HG02943 (cell line): ENCODE data around the gene KRTAP9-1.
"Not testable (repeated sequence)": the region's sequence is repeated elsewhere in the genome, so short reads cannot be mapped to it uniquely, and the experiment has no call there.

Experiments
- ATAC-seq: cut with Tn5 transposase; IDR thresholded peaks from one replicate; pipeline ENCODE4 v1.9.1; 2021; ENCODE audit warnings: mild to moderate bottlenecking, low read depth, moderate library complexity; ENCODE audit not compliant: unreplicated experiment

The KRTAP9-1 gene

GRCh38 chr17:41178843-41179616 lies 10.7 kb upstream of the KRTAP9-1 start:
- no peak for ATAC-seq

GRCh38 chr17:41184480-41184961 lies 5.2 kb upstream of the KRTAP9-1 start, which contains the start of gene KRTAP4-1:
KRTAP4-1 (minus strand) TSS chr17:41184911; CDS start chr17:41184854, 57 bp downstream.
- no peak for ATAC-seq

DNA sequence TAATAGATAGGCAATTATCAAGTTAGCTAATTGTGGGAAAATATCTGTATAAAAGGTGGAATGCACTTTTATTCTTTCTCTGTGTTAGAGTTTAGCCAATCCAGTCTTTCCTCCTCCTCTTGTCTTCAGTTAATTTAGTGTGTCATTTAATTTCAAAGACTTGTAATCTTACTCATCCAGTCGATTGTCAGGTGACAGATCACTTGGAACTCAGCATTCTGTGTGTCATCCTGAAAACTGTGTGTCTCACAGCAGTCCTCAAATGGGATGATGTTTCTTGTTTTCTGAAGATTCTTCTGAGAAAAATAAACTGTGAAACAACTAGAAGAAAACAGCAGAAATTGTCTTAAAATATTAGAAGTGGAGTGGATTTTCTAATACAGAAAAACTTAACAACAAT lies 4.7 kb upstream of the KRTAP9-1 start:
- ATAC-seq: no peak

GRCh38 chr17:41186872-41187271 lies 2.8 kb upstream of the KRTAP9-1 start:
- no peak for ATAC-seq

GRCh38 chr17:41190328-41190727 lies 641 bp downstream of the KRTAP9-1 start:
- no peak for ATAC-seq

DNA sequence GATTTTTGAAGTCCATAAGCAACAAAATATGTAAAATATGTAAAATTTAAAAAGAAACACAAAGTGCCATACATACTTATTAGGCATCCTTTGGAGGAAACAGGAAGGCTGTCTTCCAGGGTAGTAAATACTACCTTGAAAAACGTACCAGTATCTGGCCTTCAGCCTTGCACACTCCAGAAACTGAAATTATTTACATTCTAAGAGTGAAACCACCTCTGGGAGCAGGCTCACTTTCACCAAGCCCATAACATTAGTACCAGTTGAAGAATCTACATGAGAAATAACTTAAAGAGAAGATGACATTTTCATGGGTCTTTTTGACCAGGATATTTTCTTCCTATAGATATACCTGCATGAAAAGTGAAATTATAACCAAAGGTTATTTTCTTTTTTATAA lies 6.4 kb downstream of the KRTAP9-1 start:
- no peak for ATAC-seq

- no peak for ATAC-seq
Observed at GRCh38 chr17:41199421-41200078, 9.9 kb downstream of the KRTAP9-1 start.

DNA sequence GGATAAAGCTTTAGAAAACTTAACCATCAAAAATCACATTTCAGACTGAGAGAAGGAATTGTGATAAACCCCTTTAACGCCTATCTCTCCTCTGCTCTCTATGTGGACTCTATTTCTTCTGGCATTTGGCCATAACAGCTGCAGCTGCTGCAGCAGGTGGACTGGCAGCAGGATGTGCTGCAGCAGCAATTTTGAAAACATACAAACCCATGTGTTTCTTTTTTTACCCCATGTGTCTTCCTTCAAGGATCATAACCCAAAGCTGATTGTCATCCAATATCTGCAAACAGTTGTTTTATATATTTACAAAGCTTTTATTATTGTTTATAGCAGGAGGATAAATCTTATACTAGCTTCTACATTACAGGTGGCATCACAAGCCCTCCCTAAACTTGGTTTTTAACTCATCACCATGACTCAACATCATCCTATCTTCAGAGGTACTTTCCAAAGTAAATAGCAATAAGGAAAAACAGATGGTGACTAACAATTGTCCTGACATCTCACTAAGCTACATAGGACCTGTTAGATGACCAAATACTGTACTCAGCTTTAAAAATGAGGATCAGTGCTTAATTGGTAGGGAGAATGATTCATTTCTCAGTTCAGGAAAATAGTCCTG lies 22.3 kb downstream of the KRTAP9-1 start:
- ATAC-seq: no peak

- no peak for ATAC-seq
Observed at GRCh38 chr17:41212524-41213169, 23.0 kb downstream of the KRTAP9-1 start.

DNA sequence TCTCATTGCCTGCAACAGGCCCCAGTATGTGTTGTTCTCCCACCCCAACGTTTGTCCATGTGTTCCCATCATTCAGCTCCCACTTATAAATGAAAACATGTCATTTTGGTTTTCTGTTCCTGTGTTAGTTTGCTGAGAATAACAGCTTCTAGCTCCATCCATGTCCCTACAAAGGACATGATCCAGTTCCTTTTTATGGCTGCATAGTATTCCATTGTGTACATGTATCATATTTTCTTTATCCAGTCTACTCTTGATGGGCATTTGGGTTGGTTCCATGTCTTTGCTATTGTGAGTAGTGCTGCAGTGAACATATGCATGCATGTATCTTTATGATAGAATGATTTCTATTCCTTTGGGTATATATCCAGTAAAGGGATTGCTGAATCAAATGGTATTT lies 26.0 kb downstream of the KRTAP9-1 start:
- ATAC-seq: no peak

DNA sequence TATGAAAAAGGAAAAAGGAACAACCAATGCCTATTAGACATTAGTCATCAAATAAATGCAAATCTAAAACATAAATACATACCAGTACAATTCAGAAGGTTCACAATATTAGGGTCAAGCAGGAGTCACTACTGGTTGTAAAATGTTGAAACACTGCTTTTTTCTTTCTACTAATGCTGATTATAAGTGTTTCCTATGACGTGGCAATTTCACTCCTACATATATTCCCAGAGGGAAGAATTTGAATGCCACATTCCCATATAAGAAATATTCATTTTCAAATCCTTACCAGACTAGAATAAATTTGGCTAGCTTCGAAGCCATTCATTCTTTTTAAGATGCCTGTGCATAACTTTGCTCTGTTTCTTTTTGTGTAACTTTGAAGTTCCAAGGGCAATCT lies 34.1 kb downstream of the KRTAP9-1 start:
- no peak for ATAC-seq

- no peak for ATAC-seq
Observed at GRCh38 chr17:41226051-41226450, 36.4 kb downstream of the KRTAP9-1 start.

GRCh38 chr17:41226598-41227095 lies 37.0 kb downstream of the KRTAP9-1 start, which contains the start of gene KRTAP9-2:
KRTAP9-2 (plus strand) TSS chr17:41226648; CDS start chr17:41226655, 7 bp downstream.
- not testable (repeated sequence) for ATAC-seq

- no peak for ATAC-seq
Observed at GRCh38 chr17:41230094-41230493, 40.4 kb downstream of the KRTAP9-1 start.

- no peak for ATAC-seq
Observed at GRCh38 chr17:41231731-41232130, 42.0 kb downstream of the KRTAP9-1 start.

GRCh38 chr17:41232399-41233105 lies 42.9 kb downstream of the KRTAP9-1 start, which contains the start of gene KRTAP9-3:
KRTAP9-3 (plus strand) TSS chr17:41232449; CDS start chr17:41232502, 53 bp downstream.
- not testable (repeated sequence) for ATAC-seq

DNA sequence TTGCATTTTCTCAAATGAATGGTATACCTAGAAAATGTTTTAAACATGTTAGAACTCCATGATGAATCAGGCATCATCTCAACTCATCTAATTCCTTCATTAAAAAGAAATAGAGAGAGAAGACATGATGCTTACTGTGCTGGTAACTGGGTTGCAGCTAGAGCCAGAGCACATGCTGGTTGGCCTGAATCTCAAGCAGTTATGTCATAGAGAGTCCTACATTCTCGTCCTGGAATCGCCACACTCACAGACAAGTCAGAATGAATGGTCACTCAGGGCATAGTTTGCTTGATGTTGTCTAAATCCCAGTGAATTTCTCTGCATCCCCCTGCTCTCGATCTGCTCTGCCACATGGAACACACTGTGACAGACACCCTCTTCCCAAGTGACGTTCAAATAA lies 47.4 kb downstream of the KRTAP9-1 start:
- not testable (repeated sequence) for ATAC-seq

DNA sequence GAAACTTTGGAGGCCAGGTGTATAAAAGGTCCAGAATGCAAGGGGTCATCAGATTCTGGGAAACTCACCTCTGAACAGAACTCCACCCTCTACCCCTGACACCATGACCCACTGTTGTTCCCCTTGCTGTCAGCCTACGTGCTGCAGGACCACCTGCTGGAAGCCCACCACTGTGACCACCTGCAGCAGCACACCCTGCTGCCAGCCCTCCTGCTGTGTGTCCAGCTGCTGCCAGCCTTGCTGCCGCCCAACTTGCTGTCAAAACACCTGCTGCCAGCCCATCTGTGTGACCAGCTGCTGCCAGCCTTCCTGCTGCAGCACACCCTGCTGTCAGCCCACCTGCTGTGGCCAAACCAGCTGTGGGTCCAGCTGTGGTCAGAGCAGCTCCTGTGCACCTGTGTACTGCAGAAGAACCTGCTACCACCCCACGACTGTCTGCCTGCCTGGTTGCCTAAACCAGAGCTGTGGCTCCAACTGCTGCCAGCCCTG lies 48.3 kb downstream of the KRTAP9-1 start, which contains the start of gene KRTAP9-8:
KRTAP9-8 (plus strand) TSS at position 51 of the 489 bp plus-strand sequence; CDS start at position 104, 53 bp downstream.
- ATAC-seq: not testable (repeated sequence)
